Testis (tissue), 3 donors: Measurements from ENCODE around the gene CLVS2. TPM values are rescaled to one million over a fixed set of nuclear protein-coding genes. Genes with fewer than 3 reads are reported as not detected.

Experiments used
- polyA plus RNA-seq: library from polyadenylated mRNA; stranded (reverse); fragments of 350-450 nt; fragmentation: Illumina TruSeq; extraction: RNeasy Lipid Tissue Mini Kit (QIAGEN cat#74804); gene quantifications from one replicate; pipeline ENCODE4 v1.2.3, GENCODE V29; 2014; ENCODE audit warnings: low read depth, low replicate concordance; ENCODE audit not compliant: insufficient read depth
- total RNA-seq, 2 donors: library from RNA; depleted of rRNA; stranded (reverse); fragments of >200 nt; gene quantifications; one replicate each; pipeline ENCODE4 v1.2.3, GENCODE V29; 2016

Gene CLVS2
- total and polyA plus RNA-seq, 3 donors from 2014 or later = 0.16 to 0.24 (median 0.19) TPM

Other genes with a start within 250 kb of the CLVS2 start
- gene FABP7, start 216.5 kb upstream of the CLVS2 start, total RNA-seq = not detected
- not detected for gene FABP7, start 216.5 kb upstream of the CLVS2 start, polyA plus RNA-seq
- gene SMPDL3A, start 207.0 kb upstream of the CLVS2 start, total RNA-seq = 1 to 10 TPM; 3.9 TPM
- 3.6 TPM for gene SMPDL3A, start 207.0 kb upstream of the CLVS2 start, polyA plus RNA-seq